OCI-LY1 (cell line): Measurements from ENCODE around the gene ASB13.

Source experiments
- CTCF ChIP-seq: fragments of 200-600 bp; sonication (generic), shearing (Covaris generic); IDR thresholded peaks from 2 replicates; pipeline ENCODE4 v1.5.1; 2017; ENCODE audit warnings: mild to moderate bottlenecking, antibody characterized with exemption, low read length, moderate library complexity, mixed read lengths
- EZH2 ChIP-seq: fragments of 200-600 bp; sonication (generic), shearing (Covaris generic); IDR thresholded peaks from 2 replicates; pipeline ENCODE4 v1.8.0; 2017; ENCODE audit warnings: borderline replicate concordance, mixed run types, mild to moderate bottlenecking, antibody characterized with exemption, low read length, moderate library complexity, mixed read lengths

GRCh38 chr10:5603848-5604170 is 62.6 kb downstream of the ASB13 start:
- TF ChIP-seq CTCF (no peak), EZH2 (no peak)
